T-helper 1 cell (primary cell): ENCODE data around the gene B4GALNT4.
"Not testable (repeated sequence)": the region's sequence is repeated elsewhere in the genome, so short reads cannot be mapped to it uniquely, and the experiment has no call there.

ENCODE experiments used
- DNase-seq, 5 donors: peaks; one replicate each; pipeline ENCODE4 v3.0.0-alpha.2; 2012 to 2020

B4GALNT4 gene

GRCh38 chr11:336659-337198 is 32.6 kb upstream of the B4GALNT4 start:
- DNase-seq: no peak

- no peak for DNase-seq
Observed at GRCh38 chr11:337711-338110, 31.6 kb upstream of the B4GALNT4 start.

GRCh38 chr11:339963-340362 is 29.3 kb upstream of the B4GALNT4 start:
- DNase-seq: no peak

- DNase-seq: no peak
Observed at GRCh38 chr11:340539-341512, 28.5 kb upstream of the B4GALNT4 start.

- DNase-seq: no peak
Observed at GRCh38 chr11:342328-342727, 27.0 kb upstream of the B4GALNT4 start.

GRCh38 chr11:344836-345578 is 24.3 kb upstream of the B4GALNT4 start:
- DNase-seq: no peak

- no peak for DNase-seq
Observed at GRCh38 chr11:346529-346928, 22.8 kb upstream of the B4GALNT4 start.

- DNase-seq: not testable (repeated sequence)
Observed at GRCh38 chr11:349270-349954, 19.9 kb upstream of the B4GALNT4 start.

GRCh38 chr11:350033-350722 is 19.1 kb upstream of the B4GALNT4 start:
- not testable (repeated sequence) for DNase-seq

- no peak for DNase-seq
Observed at GRCh38 chr11:350723-351255, 18.5 kb upstream of the B4GALNT4 start.

GRCh38 chr11:351411-351810 is 17.9 kb upstream of the B4GALNT4 start:
- DNase-seq: no peak

GRCh38 chr11:352456-353031 is 16.8 kb upstream of the B4GALNT4 start:
- DNase-seq: no peak

GRCh38 chr11:353179-353873 is 16.0 kb upstream of the B4GALNT4 start:
- no peak for DNase-seq

GRCh38 chr11:355581-356458 is 13.5 kb upstream of the B4GALNT4 start:
- peak; percentile 78 to 87 (median 79) for DNase-seq

GRCh38 chr11:356610-357009 is 12.7 kb upstream of the B4GALNT4 start:
- DNase-seq: no peak

- no peak for DNase-seq
Observed at GRCh38 chr11:357582-357981, 11.7 kb upstream of the B4GALNT4 start.

GRCh38 chr11:358129-358800 is 11.0 kb upstream of the B4GALNT4 start:
- no peak for DNase-seq

- DNase-seq: peak in 1 of 5 donors; percentile 41
Observed at GRCh38 chr11:359181-359714, 10.1 kb upstream of the B4GALNT4 start.
